HepG2 (cell line): ENCODE data around the gene ICAM2. TPM values are rescaled to one million over a fixed set of nuclear protein-coding genes. Genes with fewer than 3 reads are reported as not detected.

Source experiments
- ADNP ChIP-seq: sonication (generic); formaldehyde crosslinking; IDR thresholded peaks from 2 replicates; pipeline ENCODE4 v1.4.0; 2020; ENCODE audit warnings: missing genetic modification reagents
- CCDC6 ChIP-seq: sonication (generic); formaldehyde crosslinking; IDR thresholded peaks from 2 replicates; pipeline ENCODE4 v1.8.1; 2022; ENCODE audit warnings: mild to moderate bottlenecking, missing genetic modification reagents, moderate library complexity
- ESRRA ChIP-seq: sonication (generic); formaldehyde crosslinking; IDR thresholded peaks from 2 replicates; pipeline ENCODE4 v1.5.1; 2020; ENCODE audit warnings: mild to moderate bottlenecking, low read depth, missing genetic modification reagents
- HDAC1 ChIP-seq: sonication (generic); formaldehyde crosslinking; IDR thresholded peaks from 2 replicates; pipeline ENCODE4 v1.5.1; 2020; ENCODE audit warnings: mild to moderate bottlenecking, missing genetic modification reagents
- HNF4G ChIP-seq, 2 experiments: sonication (generic) in 1 of 2; formaldehyde crosslinking in 1 of 2; IDR thresholded peaks; 2 replicates each; pipeline versions ENCODE4 v1.4.0 to v1.6.1; 2011 to 2020; ENCODE audit warnings: borderline replicate concordance in 2 of 2, low read depth in 2 of 2, mild to moderate bottlenecking in 2 of 2, low read length in 1 of 2, missing genetic modification reagents in 1 of 2, moderate library complexity in 1 of 2
- HOXA5 ChIP-seq: sonication (generic); formaldehyde crosslinking; IDR thresholded peaks from 2 replicates; pipeline ENCODE4 v1.4.0; 2020; ENCODE audit warnings: missing genetic modification reagents
- MLX ChIP-seq: IDR thresholded peaks from 2 replicates; pipeline ENCODE4 v1.6.1; 2016
- NFIB ChIP-seq: sonication (generic); formaldehyde crosslinking; IDR thresholded peaks from 2 replicates; pipeline ENCODE4 v1.9.0; 2021; ENCODE audit warnings: missing genetic modification reagents, mild to moderate bottlenecking, borderline replicate concordance
- NFIC ChIP-seq: IDR thresholded peaks from 2 replicates; pipeline ENCODE4 v1.6.1; 2012; ENCODE audit warnings: mild to moderate bottlenecking, low read length, inconsistent platforms
- RBAK ChIP-seq: sonication (generic); formaldehyde crosslinking; IDR thresholded peaks from 2 replicates; pipeline ENCODE4 v1.5.1; 2020; ENCODE audit warnings: mild to moderate bottlenecking, missing genetic modification reagents
- RBFOX2 ChIP-seq: fragments of 200-400 bp; formaldehyde crosslinking; IDR thresholded peaks from 2 replicates; pipeline ENCODE4 v1.6.1; 2017; ENCODE audit warnings: low read depth, mild to moderate bottlenecking, low read length
- RCOR2 ChIP-seq: IDR thresholded peaks from 2 replicates; pipeline ENCODE4 v1.6.1; 2016; ENCODE audit warnings: missing biosample characterization, missing genetic modification reagents
- TBX3 ChIP-seq: fragments of 450-650 bp; IDR thresholded peaks from 2 replicates; pipeline ENCODE4 v1.6.1; 2017; ENCODE audit warnings: antibody characterized with exemption, mild to moderate bottlenecking, inconsistent platforms, borderline replicate concordance
- ZBTB26 ChIP-seq: IDR thresholded peaks from 2 replicates; pipeline ENCODE4 v1.6.1; 2016; ENCODE audit warnings: missing compliant biosample characterization, missing genetic modification reagents, borderline replicate concordance
- ZKSCAN8 ChIP-seq: IDR thresholded peaks from 2 replicates; pipeline ENCODE4 v1.6.1; 2016; ENCODE audit warnings: borderline replicate concordance, missing genetic modification reagents, missing compliant biosample characterization
- ZMYM3 ChIP-seq: sonication (generic); formaldehyde crosslinking; IDR thresholded peaks from 2 replicates; pipeline ENCODE4 v1.5.1; 2020; ENCODE audit warnings: mild to moderate bottlenecking, missing genetic modification reagents
- ZNF275 ChIP-seq: sonication (generic); formaldehyde crosslinking; IDR thresholded peaks from 2 replicates; pipeline ENCODE4 v1.8.0; 2022; ENCODE audit warnings: missing genetic modification reagents, mild to moderate bottlenecking, inconsistent platforms, borderline replicate concordance
- ZNF580 ChIP-seq: IDR thresholded peaks from 2 replicates; pipeline ENCODE4 v1.6.1; 2016; ENCODE audit warnings: low read depth, borderline replicate concordance
- ZSCAN30 ChIP-seq: sonication (generic); formaldehyde crosslinking; IDR thresholded peaks from 2 replicates; pipeline ENCODE4 v1.5.0; 2020; ENCODE audit warnings: mild to moderate bottlenecking, missing genetic modification reagents
- polyA plus RNA-seq, 8 experiments: library from polyadenylated mRNA; depleted of rRNA in 3 of 8; stranded (reverse) in 7 of 8; unstranded in 1 of 8; fragments of >200 nt; fragmentation: Illumina TruSeq in 4 of 8; extraction: Trizol in 4 of 8; gene quantifications; 2 replicates each; pipeline versions ENCODE4 v1.2.1 to v1.2.3, GENCODE V29; 2011 to 2016; ENCODE audit warnings: low read depth in 4 of 8, missing spikeins in 1 of 8, mixed read lengths in 1 of 8; ENCODE audit not compliant: insufficient read depth in 1 of 8
- total RNA-seq, 5 experiments: library from RNA; depleted of rRNA; stranded (reverse); fragments of >200 nt; fragmentation: Illumina TruSeq; extraction: Trizol; gene quantifications; 2 replicates each; pipeline ENCODE4 v1.2.3, GENCODE V29; 2016; ENCODE audit warnings: low read depth in 1 of 5

ICAM2 gene
- total and polyA plus RNA-seq, 2 of the 13 experiments (the other 11 are each of a cell fraction or from before 2014, with no cell fraction given) = 10.9 to 20.8 TPM

GRCh38 chr17:64024781-64025731 lies 4.6 kb upstream of the ICAM2 start (continued):
- TF ChIP-seq ZBTB26 (CRISPR knock-in tag) = peak; percentile 37; the same call in 1 of the 2 replicates
- no peak for TF ChIP-seq MLX (CRISPR knock-in tag)
- no peak; the same call in 1 of the 2 replicates for TF ChIP-seq CCDC6 (CRISPR knock-in tag)
- TF ChIP-seq ZKSCAN8 (CRISPR knock-in tag) = 0 out of 2 replicates have a peak, but pooled peaks have one; percentile 9
- TF ChIP-seq HOXA5 = no peak
- TF ChIP-seq RBFOX2 = no peak
- peak; percentile 52; the same call in 1 of the 2 replicates for TF ChIP-seq ADNP (CRISPR knock-in tag)
- 0 out of 2 replicates have a peak, but pooled peaks have one; percentile 59 for TF ChIP-seq RCOR2
- TF ChIP-seq RBAK (CRISPR knock-in tag) = no peak
- TF ChIP-seq NFIC = no peak
- TF ChIP-seq HDAC1 (CRISPR knock-in tag) = 0 out of 2 replicates have a peak, but pooled peaks have one; percentile 19
- TF ChIP-seq NFIB (CRISPR knock-in tag) = peak; percentile 59; the same call in 1 of the 2 replicates
- no peak for TF ChIP-seq ZNF580 (CRISPR knock-in tag)
- no peak for TF ChIP-seq ZNF275 (CRISPR knock-in tag)
- TF ChIP-seq ZMYM3 = no peak; the same call in none of the 2 replicates
- no peak for TF ChIP-seq ZSCAN30 (CRISPR knock-in tag)
- no peak for TF ChIP-seq HNF4G (IDR thresholded peaks at IDR 0.05; ENCODE audit: borderline replicate concordance, low read depth, low read length)
- 0 out of 2 replicates have a peak, but pooled peaks have one; percentile 11 for TF ChIP-seq HNF4G (CRISPR knock-in tag; IDR thresholded peaks at IDR 0.05; ENCODE audit: borderline replicate concordance, low read depth)
- TF ChIP-seq TBX3 = no peak
- TF ChIP-seq ESRRA = 0 out of 2 replicates have a peak, but pooled peaks have one; percentile 43
